Measurements from ENCODE around the gene SLC25A31. TPM values are rescaled to one million over a fixed set of nuclear protein-coding genes. Genes with fewer than 3 reads are reported as not detected.

The SLC25A31 gene
- total RNA-seq, 4 donors from 2014 or later: not detected

DNA sequence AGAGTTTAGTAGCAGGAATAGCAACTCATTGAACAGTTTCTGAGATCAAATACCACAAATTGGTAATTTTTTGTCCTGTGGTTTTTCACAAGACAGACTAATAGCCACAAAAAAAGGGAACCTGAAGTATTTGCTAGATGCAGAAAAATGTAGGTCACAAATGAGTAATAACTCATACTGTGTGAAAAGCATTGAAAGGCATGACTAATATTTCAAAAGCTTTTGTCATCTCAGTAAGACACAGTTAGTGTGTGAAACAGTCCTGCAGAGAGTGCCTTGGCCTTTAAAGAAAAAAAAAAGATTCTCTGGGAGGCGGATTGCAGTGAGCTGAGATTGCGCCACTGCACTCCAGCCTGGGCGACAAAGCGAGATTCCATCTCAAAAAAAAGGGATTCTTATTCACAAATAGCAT is 31.4 kb upstream of the SLC25A31 start:
- Histone ChIP-seq H3K4me1 (no peaks in the 10 kb centered on the region), H3K4me3 (no peak overlapping the region), H3K27ac (no peak overlapping the region), H3K9me3 (peaks cover 0 to 1% of the 10 kb centered on the region in 2 donors), H3K27me3 (no peaks in the 10 kb centered on the region), H3K36me3 (no peaks in the 10 kb centered on the region)
- TF ChIP-seq POLR2AphosphoS5 (IDR thresholded peaks at IDR 0.05) (no peak), EP300 (IDR thresholded peaks at IDR 0.05; ENCODE audit: low read depth) (no peak), POLR2A (IDR thresholded peaks at IDR 0.05) (no peak)
- TF ChIP-seq, protein P1, sequence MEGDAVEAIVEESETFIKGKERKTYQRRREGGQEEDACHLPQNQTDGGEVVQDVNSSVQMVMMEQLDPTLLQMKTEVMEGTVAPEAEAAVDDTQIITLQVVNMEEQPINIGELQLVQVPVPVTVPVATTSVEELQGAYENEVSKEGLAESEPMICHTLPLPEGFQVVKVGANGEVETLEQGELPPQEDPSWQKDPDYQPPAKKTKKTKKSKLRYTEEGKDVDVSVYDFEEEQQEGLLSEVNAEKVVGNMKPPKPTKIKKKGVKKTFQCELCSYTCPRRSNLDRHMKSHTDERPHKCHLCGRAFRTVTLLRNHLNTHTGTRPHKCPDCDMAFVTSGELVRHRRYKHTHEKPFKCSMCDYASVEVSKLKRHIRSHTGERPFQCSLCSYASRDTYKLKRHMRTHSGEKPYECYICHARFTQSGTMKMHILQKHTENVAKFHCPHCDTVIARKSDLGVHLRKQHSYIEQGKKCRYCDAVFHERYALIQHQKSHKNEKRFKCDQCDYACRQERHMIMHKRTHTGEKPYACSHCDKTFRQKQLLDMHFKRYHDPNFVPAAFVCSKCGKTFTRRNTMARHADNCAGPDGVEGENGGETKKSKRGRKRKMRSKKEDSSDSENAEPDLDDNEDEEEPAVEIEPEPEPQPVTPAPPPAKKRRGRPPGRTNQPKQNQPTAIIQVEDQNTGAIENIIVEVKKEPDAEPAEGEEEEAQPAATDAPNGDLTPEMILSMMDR (IDR thresholded peaks at IDR 0.05): no peak
- no peak for DNase-seq
- 74 to 90% methylated on average over 4 of the region's 4 CpGs for WGBS, 2 donors (ENCODE audit: low coverage in 1 of 2)
- intact Hi-C loops (cut with DNase I; ENCODE audit: low total_unique reads): no loop called here
- in situ Hi-C loops (cut with MboI; ENCODE audit: low pct_ligation_motif_present in 1 of 4, low pct_unique_long_range_greater_than_20kb in 1 of 4, low sequenced_read_pairs in 3 of 4): no loop called here

DNA sequence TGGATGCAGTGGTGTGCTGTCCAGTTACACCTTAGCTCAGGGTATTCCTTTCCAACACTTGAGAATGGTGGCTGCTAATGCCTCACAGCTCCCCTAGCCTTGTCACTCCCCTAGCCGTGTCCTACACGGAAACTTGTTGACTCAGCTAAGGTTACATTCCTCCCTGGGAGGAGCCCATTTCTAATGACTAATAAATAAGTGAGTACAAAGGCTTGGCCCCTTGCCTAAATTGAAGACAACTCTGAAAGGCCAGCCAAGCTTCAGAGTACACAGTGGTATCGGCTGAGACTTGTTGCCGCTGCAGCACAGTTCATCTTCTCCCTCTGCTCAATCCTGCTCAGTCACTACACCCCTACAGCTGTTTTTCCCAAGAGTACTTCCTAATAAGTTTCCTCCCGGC is 21.2 kb upstream of the SLC25A31 start:
- Histone ChIP-seq H3K27me3 (no peaks in the 10 kb centered on the region), H3K36me3 (peaks cover 0 to 5% (median 0%) of the 10 kb centered on the region in 4 donors), H3K27ac (no peak overlapping the region), H3K4me3 (no peak overlapping the region), H3K4me1 (no peaks in the 10 kb centered on the region), H3K9me3 (no peaks in the 10 kb centered on the region)
- in situ Hi-C loops (cut with MboI; ENCODE audit: low pct_ligation_motif_present in 1 of 4, low pct_unique_long_range_greater_than_20kb in 1 of 4, low sequenced_read_pairs in 3 of 4) (no loop called here), intact Hi-C loops (cut with DNase I; ENCODE audit: low total_unique reads) (no loop called here)
- WGBS, 2 donors (ENCODE audit: low coverage in 1 of 2): 71 to 79% methylated on average over 4 to 5 of the region's 5 CpGs
- TF ChIP-seq POLR2A (IDR thresholded peaks at IDR 0.05): no peak
- DNase-seq: no peak

DNA sequence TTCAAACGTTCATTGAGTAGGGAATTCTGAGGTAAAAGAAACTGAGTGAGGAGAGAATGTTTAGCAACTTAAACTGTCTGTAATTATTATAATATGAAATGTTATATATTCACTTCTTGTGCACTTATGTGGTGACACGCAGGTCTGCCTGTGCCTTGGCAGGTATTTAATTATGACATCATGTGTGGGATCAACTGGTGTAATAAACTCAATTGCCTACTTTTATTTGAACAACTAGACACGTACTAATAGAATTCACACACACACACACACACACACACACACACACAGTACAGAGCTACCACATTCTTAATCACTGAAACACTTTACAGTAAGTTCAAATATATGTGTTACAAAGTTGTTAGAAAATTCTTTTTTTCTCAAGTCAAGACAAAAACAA is 20.7 kb upstream of the SLC25A31 start:
- Histone ChIP-seq H3K27me3 (no peaks in the 10 kb centered on the region), H3K4me1 (no peaks in the 10 kb centered on the region), H3K27ac (no peak overlapping the region), H3K4me3 (no peak overlapping the region), H3K9me3 (no peaks in the 10 kb centered on the region), H3K36me3 (peaks cover 0 to 5% (median 0%) of the 10 kb centered on the region in 4 donors)
- intact Hi-C loops (cut with DNase I; ENCODE audit: low total_unique reads): no loop called here
- WGBS, 2 donors (ENCODE audit: low coverage in 1 of 2): 67 to 76% methylated on average over 3 of the region's 3 CpGs
- TF ChIP-seq EP300 (IDR thresholded peaks at IDR 0.05; ENCODE audit: low read depth) (no peak), POLR2A (IDR thresholded peaks at IDR 0.05) (no peak), POLR2AphosphoS5 (IDR thresholded peaks at IDR 0.05) (no peak)
- TF ChIP-seq, protein P1 (IDR thresholded peaks at IDR 0.05): no peak
- in situ Hi-C loops (cut with MboI; ENCODE audit: low pct_ligation_motif_present in 1 of 4, low pct_unique_long_range_greater_than_20kb in 1 of 4, low sequenced_read_pairs in 3 of 4): no loop called here
- DNase-seq: no peak

DNA sequence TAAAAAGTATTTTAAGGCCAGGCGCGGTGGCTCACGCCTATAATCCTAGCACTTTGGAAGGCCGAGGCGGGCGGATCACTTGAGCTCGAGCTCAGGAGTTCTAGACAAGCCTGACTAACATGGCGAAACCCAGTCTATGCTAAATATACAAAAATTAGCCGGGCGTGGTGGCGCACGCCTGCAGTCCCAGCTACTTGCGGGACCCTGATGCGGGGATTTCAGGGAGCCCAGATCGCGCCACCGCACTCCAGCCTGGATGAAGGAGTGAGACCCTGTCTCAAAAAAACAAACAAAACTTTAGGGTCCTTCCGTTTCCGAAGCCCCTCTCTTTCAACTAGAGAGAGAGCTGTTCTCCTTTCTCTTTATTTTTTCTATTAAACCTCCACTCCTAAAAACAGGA is 1.2 kb downstream of the SLC25A31 start:
- 90 to 91% methylated on average over 9 to 19 of the region's 19 CpGs for WGBS, 2 donors (ENCODE audit: low coverage in 1 of 2)
- no peaks in the 10 kb centered on the region for H3K27me3 ChIP-seq

More for the DNA sequence above, 1.2 kb downstream of the SLC25A31 start:
- no peak overlapping the region for H3K4me3 ChIP-seq
- no peaks in the 10 kb centered on the region for H3K4me1 ChIP-seq
- DNase-seq: no peak
- H3K36me3 ChIP-seq: no peaks in the 10 kb centered on the region
- intact Hi-C loops (cut with DNase I; ENCODE audit: low total_unique reads): loop anchor here (5.0 kb wide), 1 partner anchor 124 kb away; no protein-coding TSS in a partner anchor
- in situ Hi-C loops (cut with MboI; ENCODE audit: low pct_ligation_motif_present in 1 of 4, low pct_unique_long_range_greater_than_20kb in 1 of 4, low sequenced_read_pairs in 3 of 4): loop anchor here in 1 of 4 donors (25.0 kb wide), 1 partner anchor 119 kb away; no protein-coding TSS in a partner anchor
- TF ChIP-seq POLR2AphosphoS5 (IDR thresholded peaks at IDR 0.05) (no peak), EP300 (IDR thresholded peaks at IDR 0.05; ENCODE audit: low read depth) (no peak), POLR2A (IDR thresholded peaks at IDR 0.05) (no peak)
- TF ChIP-seq, protein P1 (IDR thresholded peaks at IDR 0.05): no peak
- no peak overlapping the region for H3K27ac ChIP-seq
- H3K9me3 ChIP-seq: no peaks in the 10 kb centered on the region
